Kidney capillary endothelial cell (primary cell): ENCODE data around the gene SERPING1.

Experiments used
- DNase-seq: peaks from one replicate; pipeline ENCODE4 v3.0.0-alpha.2; 2018; ENCODE audit warnings: low spot score

SERPING1 gene

GRCh38 chr11:57652662-57653061 lies 55.2 kb downstream of the SERPING1 start:
- no peak for DNase-seq

GRCh38 chr11:57653163-57653562 lies 55.7 kb downstream of the SERPING1 start:
- no peak for DNase-seq

GRCh38 chr11:57656885-57657193 lies 59.4 kb downstream of the SERPING1 start:
- DNase-seq, result no peak

GRCh38 chr11:57657194-57658022 lies 59.9 kb downstream of the SERPING1 start, which contains the start of gene CLP1:
Gene CLP1 (plus strand): TSS chr11:57657762. CDS start chr11:57659477, 1,715 bp downstream.
- DNase-seq, result peak; percentile 98

GRCh38 chr11:57658023-57658361 lies 60.5 kb downstream of the SERPING1 start:
- DNase-seq, result no peak

GRCh38 chr11:57659669-57660068 lies 62.2 kb downstream of the SERPING1 start:
- no peak for DNase-seq

GRCh38 chr11:57662893-57663292 lies 65.4 kb downstream of the SERPING1 start:
- DNase-seq, result no peak

GRCh38 chr11:57663975-57664374 lies 66.5 kb downstream of the SERPING1 start:
- DNase-seq, result no peak
